Fibroblast of gingiva (primary cell): ENCODE data around the gene ACACB.

ENCODE experiments used
- DNase-seq: peaks from one replicate; pipeline ENCODE4 v3.0.0-alpha.2; 2011; ENCODE audit warnings: low read depth

ACACB gene

GRCh38 chr12:109115758-109116610 lies at the start of gene ACACB:
ACACB (plus strand) TSS chr12:109116587; CDS start chr12:109139406, 22,819 bp downstream.
- peak; percentile 73 for DNase-seq

DNA sequence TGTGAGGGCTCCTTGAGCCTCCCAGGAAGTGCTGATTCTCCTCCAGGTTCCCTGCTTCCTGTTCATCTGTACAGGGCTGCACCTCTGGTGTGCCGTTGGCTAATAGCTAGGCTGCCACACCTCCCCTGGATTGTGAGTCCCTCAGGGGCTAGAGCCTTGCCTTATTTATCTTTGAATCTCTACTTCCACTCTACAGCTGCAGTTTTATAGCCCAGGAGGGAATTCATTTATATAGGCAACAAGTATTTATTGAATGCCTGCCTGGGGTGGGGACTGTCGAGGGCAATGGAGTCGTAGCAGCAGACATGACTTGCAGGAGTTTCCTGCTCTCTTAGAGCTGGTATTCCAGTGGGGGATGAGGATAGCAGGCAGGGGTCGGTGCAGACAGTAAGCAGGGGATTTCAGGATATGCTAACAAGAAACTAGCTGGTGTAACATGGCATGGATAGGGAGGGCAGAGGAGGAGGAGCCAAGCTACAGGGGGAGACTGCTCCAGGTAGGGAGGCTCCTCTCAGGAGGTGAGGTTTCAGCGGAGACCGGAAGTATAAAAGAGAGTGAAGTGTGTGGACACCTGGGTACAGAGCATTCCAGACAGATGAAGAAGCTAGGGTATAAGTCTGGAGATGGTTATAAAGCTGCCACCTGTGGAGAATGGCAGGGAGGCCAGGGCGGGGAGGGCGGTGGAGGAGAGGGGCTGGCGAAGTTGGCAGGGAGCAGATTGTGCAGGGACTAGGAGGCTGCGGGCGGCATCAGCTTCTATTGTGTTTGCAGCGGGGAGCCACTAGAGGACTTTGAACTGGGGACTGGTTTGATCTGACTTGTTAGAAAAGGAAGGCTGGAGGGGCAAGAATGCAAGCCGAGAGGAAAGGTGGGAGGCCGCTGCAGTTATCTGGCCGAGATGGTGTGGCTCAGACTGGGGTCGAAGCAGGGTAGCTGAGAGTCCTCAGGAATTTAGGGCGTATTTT lies 46.8 kb upstream of the ACACB start:
- DNase-seq, result no peak

GRCh38 chr12:109074866-109075265 lies 41.5 kb upstream of the ACACB start:
- no peak for DNase-seq

DNA sequence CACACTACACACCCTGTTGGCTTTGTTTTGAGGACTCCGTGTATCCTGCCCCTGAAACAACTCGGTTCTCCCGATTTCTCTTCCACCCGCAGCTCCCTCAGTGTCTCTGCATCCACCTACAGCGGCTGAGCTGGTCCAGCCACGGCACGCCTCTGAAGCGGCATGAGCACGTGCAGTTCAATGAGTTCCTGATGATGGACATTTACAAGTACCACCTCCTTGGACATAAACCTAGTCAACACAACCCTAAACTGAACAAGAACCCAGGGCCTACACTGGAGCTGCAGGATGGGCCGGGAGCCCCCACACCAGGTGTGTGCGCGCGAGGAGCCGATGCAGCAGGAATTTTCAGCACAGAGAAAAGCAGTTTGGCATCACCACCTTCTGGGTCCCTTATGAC lies 33.6 kb upstream of the ACACB start:
- no peak for DNase-seq

- DNase-seq, result no peak
These were observed 32.0 kb upstream of the ACACB start for GRCh38 chr12:109084425-109084824.

DNA sequence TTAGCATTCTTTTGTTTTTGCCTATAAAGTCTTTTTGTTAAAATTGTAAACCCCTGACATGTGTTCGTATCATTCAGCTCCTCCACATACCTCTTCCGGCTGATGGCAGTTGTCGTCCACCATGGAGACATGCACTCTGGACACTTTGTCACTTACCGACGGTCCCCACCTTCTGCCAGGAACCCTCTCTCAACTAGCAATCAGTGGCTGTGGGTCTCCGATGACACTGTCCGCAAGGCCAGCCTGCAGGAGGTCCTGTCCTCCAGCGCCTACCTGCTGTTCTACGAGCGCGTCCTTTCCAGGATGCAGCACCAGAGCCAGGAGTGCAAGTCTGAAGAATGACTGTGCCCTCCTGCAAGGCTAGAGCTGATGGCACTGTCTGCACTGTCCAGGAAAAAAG lies 30.8 kb upstream of the ACACB start:
- DNase-seq, result no peak

GRCh38 chr12:109087250-109087649 lies 29.1 kb upstream of the ACACB start:
- no peak for DNase-seq

DNA sequence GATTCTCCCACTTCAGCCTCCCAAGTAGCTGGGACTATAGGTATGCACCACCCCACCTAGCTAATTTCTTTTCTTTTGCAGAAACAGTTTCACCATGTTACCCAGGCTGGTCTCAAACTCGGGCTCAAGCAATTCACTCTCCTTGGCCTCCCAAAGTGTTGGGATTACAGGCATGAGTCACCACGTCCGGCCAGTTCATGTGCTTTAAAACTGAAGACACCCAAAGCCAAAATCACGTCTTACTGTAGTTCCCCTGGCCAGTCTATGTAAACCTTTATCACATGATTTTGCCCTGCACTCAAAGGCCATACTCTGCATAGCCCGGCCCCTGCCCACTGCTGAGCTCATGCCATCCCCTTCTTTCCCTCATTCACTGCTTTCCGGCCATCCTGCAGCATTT lies 27.6 kb upstream of the ACACB start:
- no peak for DNase-seq

DNA sequence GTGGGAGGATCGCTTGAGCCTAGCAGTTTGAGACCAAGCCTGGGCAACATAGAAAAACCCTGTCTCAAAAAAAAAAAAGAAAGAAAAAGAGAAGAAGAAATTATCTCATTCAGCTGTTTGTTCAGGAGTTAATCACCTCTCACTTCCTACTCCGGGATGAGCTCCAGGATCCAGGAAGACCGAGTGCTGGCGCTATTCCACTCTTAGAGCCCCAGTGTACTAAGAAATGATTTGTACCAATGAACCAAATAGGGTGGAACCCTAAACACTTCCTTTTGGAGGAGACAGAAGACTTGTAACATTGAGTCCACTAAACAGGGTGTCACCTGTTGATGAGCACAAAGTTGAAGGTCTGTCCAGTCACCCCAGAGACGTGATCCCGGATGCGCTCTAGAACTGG lies 26.7 kb upstream of the ACACB start:
- DNase-seq, result no peak

DNA sequence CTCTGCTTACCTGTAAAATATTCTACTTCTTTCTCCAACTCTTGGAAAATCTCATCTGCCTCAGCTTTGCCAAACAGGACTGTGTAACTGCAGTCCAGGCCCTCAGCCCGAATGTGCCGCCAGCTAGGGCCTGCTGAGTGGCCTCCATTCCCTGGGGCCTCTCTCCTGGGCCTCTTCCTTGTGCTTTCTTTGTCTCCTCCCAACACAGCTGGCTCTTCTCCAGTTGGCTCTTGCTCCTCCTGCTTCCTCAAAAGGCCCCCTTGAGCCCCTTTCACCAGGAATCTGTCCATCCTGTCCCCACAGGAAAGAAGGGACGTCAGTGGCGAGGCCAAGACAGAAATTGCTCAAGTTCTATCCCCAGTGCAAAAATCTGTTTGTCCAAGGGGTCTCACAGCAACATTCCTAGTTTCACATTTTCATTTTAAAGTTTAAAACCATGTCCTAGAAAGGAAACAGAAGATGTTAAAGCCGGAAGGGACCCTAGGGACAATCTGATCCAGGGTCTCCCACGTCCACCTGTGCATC lies 23.8 kb upstream of the ACACB start:
- DNase-seq, result no peak

GRCh38 chr12:109093022-109093918 lies 23.1 kb upstream of the ACACB start, which contains the start of gene ALKBH2:
ALKBH2 (minus strand) TSS chr12:109093472; CDS start chr12:109092786, 686 bp downstream.
- DNase-seq, result peak; percentile 87

GRCh38 chr12:109097140-109097434 lies 19.3 kb upstream of the ACACB start:
- no peak for DNase-seq

DNA sequence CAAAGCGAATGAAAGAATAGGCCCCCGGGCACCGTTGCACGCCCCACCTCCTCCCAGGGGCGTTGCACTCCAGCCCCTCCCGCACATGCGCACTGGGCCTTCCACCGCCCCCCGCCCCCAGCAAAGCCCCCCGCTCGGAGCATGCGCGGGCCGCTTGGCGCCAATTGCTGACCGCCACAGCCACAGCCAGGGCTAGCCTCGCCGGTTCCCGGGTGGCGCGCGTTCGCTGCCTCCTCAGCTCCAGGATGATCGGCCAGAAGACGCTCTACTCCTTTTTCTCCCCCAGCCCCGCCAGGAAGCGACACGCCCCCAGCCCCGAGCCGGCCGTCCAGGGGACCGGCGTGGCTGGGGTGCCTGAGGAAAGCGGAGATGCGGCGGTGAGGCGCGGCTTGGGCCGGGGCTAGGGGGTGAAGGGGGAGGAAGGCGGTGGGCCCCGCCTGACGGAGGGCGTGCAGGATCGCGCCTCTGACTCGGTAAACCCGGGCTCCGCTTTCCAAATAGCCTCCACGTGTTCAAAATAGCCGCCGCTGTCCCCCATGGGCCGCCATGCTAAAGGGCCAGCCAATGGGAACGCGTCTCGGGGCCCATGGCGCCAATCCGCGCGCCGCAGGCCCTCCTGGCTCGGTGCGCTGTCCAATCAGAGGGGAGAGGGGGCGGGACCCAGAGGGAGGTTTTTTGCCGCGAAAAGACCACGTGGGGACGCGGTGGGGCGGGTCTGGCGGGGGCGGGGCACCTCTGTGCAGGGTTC lies 18.8 kb upstream of the ACACB start, which contains the start of gene UNG:
Gene UNG, plus strand, starts transcription at position 163 of the 748 bp plus-strand sequence. Its CDS starts 83 bp downstream, at position 246.
- peak; percentile 93 for DNase-seq

GRCh38 chr12:109098183-109098604 lies 18.2 kb upstream of the ACACB start:
- DNase-seq, result peak; percentile 68

DNA sequence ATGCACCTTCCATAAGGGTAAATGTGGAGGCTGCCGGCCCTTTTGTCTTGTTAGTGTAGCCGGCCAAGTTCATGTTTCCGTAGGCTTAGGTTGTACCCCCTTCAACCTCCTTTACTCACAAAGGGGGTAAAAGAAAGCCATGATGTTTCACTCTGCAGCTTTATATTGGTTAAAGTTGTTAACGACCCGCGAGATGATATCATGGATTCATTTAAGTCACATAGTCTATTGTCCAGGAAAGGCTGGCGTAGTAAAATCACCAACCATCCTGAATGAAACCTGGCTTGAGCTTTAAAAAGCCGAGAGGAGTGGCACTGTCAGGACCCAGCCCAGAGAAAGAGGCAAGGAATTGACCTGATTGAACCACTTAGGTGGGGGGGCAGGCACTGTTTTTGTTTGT lies 17.7 kb upstream of the ACACB start:
- DNase-seq, result no peak

DNA sequence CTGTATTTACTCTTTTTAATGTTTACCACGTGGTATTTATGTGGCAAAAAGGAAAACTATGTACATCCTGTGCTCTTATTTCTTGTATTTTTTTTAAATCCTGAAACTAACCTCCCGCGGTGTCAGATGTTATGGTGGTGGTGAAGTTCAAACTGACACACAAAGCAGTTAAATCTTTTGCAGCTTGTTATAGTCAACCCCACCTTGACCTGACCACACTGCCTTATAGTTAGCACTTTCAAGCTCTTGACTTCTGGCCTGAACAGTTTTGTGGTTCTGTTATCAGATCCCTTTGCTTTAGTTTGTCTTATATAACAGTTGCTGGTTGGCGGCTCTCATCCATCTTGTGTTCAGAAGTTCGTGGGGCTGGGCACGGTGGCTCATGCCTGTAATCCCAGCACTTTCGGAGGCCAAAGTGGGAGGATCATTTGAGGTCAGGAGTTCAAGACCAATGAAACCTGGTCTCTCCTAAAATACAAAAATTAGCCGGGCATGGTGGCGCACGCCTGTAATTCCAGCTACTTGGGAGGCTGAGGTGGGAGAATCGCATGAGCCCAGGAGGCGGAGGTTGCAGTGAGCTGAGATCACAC lies 16.9 kb upstream of the ACACB start:
- no peak for DNase-seq

GRCh38 chr12:109100741-109101140 lies 15.6 kb upstream of the ACACB start:
- no peak for DNase-seq

- DNase-seq, result no peak
These were observed 13.9 kb upstream of the ACACB start for GRCh38 chr12:109102491-109102890.

GRCh38 chr12:109105176-109105575 lies 11.2 kb upstream of the ACACB start:
- DNase-seq, result no peak

- no peak for DNase-seq
These were observed 6.5 kb upstream of the ACACB start for GRCh38 chr12:109109746-109110350.
